VCaP (cell line): ENCODE data around the gene SRR.

Experiments used
- H3K27ac ChIP-seq: fragments of 450-650 bp; 2 replicates; pipeline ENCODE4 v1.5.1; 2017
- TF ChIP-seq, protein P1 (sequence below): fragments of 450-650 bp; conservative IDR thresholded peaks from 2 replicates; pipeline ENCODE4 v1.5.1; 2017; ENCODE audit warnings: mild to moderate bottlenecking, moderate library complexity

Gene SRR

DNA sequence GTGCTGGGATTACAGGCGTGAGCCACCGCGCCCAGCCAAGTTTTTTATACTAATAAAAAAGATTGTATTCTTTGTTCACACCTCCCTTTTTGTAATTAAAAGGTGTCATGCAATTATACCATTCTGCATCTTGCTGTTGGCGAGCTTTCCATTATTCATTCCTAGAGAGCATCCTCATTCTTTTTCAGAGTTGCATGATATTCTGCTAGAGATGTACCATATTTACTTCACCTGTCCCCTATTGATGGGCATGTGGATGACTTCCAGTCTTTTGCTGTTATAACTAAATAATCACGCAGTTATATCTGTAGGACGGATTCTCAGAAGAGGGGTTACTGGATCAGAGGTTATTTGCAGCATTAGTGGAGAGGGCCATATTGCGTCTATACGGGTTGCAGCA lies 50.6 kb downstream of the SRR start:
- H3K27ac ChIP-seq: no peak overlapping the region; the same call in 1 of the 2 replicates

DNA sequence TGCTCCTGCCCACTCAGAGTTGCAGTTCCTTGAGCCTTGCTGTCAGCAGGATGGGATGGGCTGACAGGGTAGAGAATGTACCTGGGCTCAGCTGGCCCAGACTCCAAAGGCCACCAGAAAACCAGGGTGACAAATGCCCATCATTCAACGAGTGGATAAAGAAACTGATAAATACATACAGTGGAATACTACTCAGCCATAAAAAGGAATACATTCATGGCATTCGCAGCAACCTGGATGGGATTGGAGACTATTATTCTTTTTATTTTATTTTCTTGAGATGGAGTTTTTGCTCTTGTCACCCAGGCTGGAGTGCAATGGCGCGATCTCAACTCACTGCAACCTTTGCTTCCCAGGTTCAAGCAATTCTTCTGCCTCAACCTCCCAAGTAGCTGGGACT lies 53.5 kb downstream of the SRR start:
- TF ChIP-seq, protein P1, sequence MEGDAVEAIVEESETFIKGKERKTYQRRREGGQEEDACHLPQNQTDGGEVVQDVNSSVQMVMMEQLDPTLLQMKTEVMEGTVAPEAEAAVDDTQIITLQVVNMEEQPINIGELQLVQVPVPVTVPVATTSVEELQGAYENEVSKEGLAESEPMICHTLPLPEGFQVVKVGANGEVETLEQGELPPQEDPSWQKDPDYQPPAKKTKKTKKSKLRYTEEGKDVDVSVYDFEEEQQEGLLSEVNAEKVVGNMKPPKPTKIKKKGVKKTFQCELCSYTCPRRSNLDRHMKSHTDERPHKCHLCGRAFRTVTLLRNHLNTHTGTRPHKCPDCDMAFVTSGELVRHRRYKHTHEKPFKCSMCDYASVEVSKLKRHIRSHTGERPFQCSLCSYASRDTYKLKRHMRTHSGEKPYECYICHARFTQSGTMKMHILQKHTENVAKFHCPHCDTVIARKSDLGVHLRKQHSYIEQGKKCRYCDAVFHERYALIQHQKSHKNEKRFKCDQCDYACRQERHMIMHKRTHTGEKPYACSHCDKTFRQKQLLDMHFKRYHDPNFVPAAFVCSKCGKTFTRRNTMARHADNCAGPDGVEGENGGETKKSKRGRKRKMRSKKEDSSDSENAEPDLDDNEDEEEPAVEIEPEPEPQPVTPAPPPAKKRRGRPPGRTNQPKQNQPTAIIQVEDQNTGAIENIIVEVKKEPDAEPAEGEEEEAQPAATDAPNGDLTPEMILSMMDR: no peak

More for the DNA sequence above, 50.6 kb downstream of the SRR start:
- TF ChIP-seq, protein P1: no peak

DNA sequence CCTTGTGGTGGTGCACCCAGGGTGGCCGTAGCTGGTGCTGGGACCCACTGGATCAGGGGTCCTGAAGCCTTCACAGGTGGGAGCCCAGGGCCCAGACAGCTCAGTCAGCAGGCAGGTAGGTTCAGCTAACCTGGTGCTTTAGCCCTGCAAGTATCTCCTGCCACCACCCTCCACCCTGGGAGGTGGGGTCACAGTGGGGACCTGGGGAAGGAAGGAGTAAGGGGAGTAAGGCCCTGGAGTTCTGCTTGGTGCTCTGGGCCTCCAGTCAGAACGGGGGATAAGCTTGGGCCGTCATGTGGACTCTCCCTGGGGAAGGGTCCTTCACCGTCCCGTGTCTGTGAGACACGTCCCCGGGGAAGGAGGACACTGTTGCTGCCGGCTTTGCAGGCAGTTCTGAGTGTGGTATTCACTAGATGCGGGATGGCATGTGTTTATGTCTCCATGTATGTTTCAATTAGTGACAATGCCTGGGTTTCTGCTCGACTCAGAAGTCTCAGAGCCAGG lies 54.2 kb downstream of the SRR start:
- H3K27ac ChIP-seq: no peak overlapping the region

More for the DNA sequence above, 53.5 kb downstream of the SRR start:
- H3K27ac ChIP-seq: no peak overlapping the region

DNA sequence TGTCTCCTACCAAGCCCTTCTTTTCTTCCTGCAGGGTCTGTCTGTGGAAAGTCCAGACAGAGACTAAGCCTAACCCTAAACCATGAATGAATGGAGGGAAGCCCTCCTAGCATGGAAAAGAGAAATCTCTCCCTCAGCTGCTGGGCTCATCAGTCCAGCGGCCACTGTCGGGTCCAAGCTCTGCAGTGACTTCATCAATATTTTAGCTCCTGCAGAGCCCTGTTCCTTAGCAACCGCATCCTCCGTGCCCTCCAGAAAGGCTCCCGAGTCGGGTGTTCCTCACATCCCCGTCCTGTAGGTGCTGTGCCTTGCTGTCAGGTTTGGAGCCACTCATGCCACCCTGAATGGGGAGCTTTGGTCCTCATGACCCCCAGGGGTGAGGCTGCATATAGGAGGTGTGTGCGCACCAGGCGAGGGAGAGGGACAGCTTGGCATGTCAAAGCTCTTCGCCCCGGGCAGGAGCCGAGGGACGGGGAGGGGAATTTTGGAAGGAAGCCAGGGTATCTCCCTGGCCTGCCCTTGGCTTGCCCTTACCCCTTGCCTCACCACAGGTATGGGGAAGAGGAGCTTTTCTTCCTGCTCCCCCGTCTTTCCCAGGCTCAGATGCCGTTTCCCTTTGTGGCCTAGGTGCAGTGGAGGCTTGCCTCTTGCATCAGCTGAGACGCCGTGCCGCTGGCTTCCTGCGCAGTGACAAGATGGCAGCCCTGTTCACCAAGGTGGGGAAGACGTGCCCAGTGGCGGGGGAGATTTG lies 57.4 kb downstream of the SRR start:
- H3K27ac ChIP-seq: no peak overlapping the region
- TF ChIP-seq, protein P1: no peak

More for the DNA sequence above, 54.2 kb downstream of the SRR start:
- TF ChIP-seq, protein P1: no peak

DNA sequence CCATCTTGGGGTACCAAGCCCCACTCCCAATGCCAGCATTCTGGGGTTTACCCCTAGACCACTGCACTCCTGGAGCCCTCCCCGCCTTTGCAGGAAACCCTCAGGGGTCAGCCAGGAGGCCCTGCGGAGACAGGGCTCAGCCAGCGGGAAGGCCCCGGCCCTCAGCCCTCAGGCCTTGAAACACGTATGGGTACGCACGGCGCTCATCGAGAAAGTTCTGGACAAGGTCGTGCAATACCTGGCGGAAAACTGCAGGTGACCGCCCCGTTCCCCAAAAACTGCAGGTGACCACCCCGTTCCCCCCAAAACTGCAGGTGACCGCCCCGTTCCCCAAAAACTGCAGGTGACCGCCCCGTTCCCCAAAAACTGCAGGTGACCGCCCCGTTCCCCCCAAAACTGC lies 58.3 kb downstream of the SRR start:
- H3K27ac ChIP-seq: no peak overlapping the region

DNA sequence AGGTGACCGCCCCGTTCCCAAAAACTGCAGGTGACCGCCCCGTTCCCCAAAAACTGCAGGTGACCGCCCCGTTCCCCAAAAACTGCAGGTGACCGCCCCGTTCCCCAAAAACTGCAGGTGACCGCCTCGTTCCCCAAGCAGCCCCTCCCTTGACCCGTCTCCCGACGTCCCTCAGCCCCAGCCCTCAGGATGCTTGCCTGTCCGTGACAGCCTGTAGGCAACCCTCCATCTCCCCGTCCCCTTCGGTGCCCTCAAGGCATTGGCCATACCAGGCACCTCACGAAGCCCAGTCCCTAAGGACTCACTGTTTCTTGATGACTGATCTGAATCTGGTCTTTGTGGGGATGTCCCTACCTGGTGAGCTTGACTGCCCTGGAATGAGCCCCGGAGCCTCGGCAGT lies 58.7 kb downstream of the SRR start:
- TF ChIP-seq, protein P1: no peak

More for the DNA sequence above, 58.3 kb downstream of the SRR start:
- TF ChIP-seq, protein P1: no peak

DNA sequence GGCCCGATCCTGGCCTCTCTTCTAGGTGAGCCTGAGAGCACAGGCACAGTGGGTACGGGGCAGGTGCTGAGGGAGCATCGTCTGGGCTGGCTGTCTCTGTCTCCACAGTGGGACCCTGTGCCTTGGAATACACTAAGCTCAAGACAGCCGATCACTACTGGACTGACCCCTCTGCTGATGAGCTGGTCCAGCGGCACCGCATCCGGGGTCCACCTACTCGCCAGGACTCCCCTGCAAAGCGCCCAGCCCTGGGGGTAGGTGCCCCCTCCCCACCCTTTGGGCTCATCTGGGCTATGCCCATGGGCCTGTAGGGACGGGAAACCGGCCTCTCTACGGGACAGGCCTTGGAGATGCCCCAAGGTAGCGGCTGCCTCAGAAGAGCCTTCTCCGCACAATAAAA lies 59.1 kb downstream of the SRR start:
- no peak overlapping the region for H3K27ac ChIP-seq

More for the DNA sequence above, 58.7 kb downstream of the SRR start:
- no peak overlapping the region for H3K27ac ChIP-seq

More for the DNA sequence above, 59.1 kb downstream of the SRR start:
- TF ChIP-seq, protein P1: no peak
